H1 (cell line): ENCODE data around the gene OR10T2. TPM values are rescaled to one million over a fixed set of nuclear protein-coding genes. Genes with fewer than 3 reads are reported as not detected.

Source experiments
- CTCF ChIA-PET: fragments of 300-600 bp; sonication (Branson Sonifier 250); formaldehyde crosslinking; loops from one replicate; lab custom pipeline; 2021; ENCODE audit not compliant: partially characterized antibody; lab: Charles Lee
- POLR2A ChIA-PET: fragments of 300-600 bp; sonication (Branson Sonifier 250); formaldehyde crosslinking; loops from one replicate; lab custom pipeline; 2021; ENCODE audit warnings: inconsistent platforms; ENCODE audit not compliant: partially characterized antibody; lab: Charles Lee
- DNase-seq, 2 experiments: peaks; one replicate each; pipeline versions ENCODE4 v3.0.0 to v3.0.0-alpha.2; 2010 to 2022; ENCODE audit warnings: low spot score in 2 of 2, low read depth in 1 of 2, mixed read lengths in 1 of 2
- FAIRE-seq: peaks from 2 replicates; lab custom pipeline; 2011; peaks lifted over from hg19 to GRCh38; lab: Jason Lieb, UNC
- H2AFZ ChIP-seq: 2 replicates; pipeline ENCODE4 v1.8.1; 2012; ENCODE audit warnings: low read length, inconsistent platforms
- H2AK5ac ChIP-seq: 2 replicates; pipeline ENCODE4 v1.6.1; 2013; ENCODE audit warnings: low read depth, low read length
- H2BK120ac ChIP-seq: replicated peaks from 2 replicates; pipeline ENCODE3; 2013; ENCODE audit warnings: low read depth, low read length, inconsistent platforms
- H2BK12ac ChIP-seq: 2 replicates; pipeline ENCODE4 v1.6.1; 2013; ENCODE audit warnings: low read depth, low read length
- H2BK15ac ChIP-seq: 2 replicates; pipeline ENCODE4 v1.6.1; 2013; ENCODE audit warnings: low read length
- H2BK20ac ChIP-seq: 2 replicates; pipeline ENCODE4 v1.6.1; 2013; ENCODE audit warnings: low read length
- H2BK5ac ChIP-seq: 2 replicates; pipeline ENCODE4 v1.6.1; 2013; ENCODE audit warnings: low read depth, low read length
- H3K14ac ChIP-seq: 2 replicates; pipeline ENCODE4 v1.6.1; 2013; ENCODE audit warnings: inconsistent platforms; ENCODE audit not compliant: insufficient read length
- H3K18ac ChIP-seq: 2 replicates; pipeline ENCODE4 v1.6.1; 2013; ENCODE audit warnings: low read length; ENCODE audit errors: extremely low read depth
- H3K23ac ChIP-seq: 2 replicates; pipeline ENCODE4 v1.6.1; 2013; ENCODE audit warnings: inconsistent platforms; ENCODE audit not compliant: insufficient read length
- H3K23me2 ChIP-seq: 2 replicates; pipeline ENCODE4 v1.6.1; 2013; ENCODE audit warnings: low read depth, low read length
- H3K27ac ChIP-seq: 2 replicates; pipeline ENCODE4 v1.6.1; 2011; ENCODE audit warnings: low read depth, low read length, inconsistent platforms
- H3K27me3 ChIP-seq, 4 experiments: replicated peaks in 1 of 4; 1 replicate in 1 of 4; 2 replicates in 3 of 4; pipeline versions ENCODE4 v1.6.1 to v1.8.1; 2011 to 2013; ENCODE audit warnings: low read length in 3 of 4, mild to moderate bottlenecking in 3 of 4, inconsistent platforms in 2 of 4, mixed read lengths in 2 of 4, moderate library complexity in 1 of 4; ENCODE audit not compliant: control insufficient read depth in 3 of 4, insufficient read depth in 3 of 4; ENCODE audit errors: extremely low read depth in 1 of 4
- H3K36me3 ChIP-seq, 4 experiments: 2 replicates each; pipeline versions ENCODE4 v1.6.1 to v1.8.1; 2011 to 2013; ENCODE audit warnings: mild to moderate bottlenecking in 4 of 4, low read length in 3 of 4, moderate library complexity in 2 of 4, control low read depth in 1 of 4, inconsistent platforms in 1 of 4; ENCODE audit not compliant: insufficient read depth in 4 of 4, control insufficient read depth in 2 of 4
- H3K4ac ChIP-seq: replicated peaks from 2 replicates; pipeline ENCODE3; 2013; ENCODE audit warnings: low read length, low read depth, mixed read lengths, inconsistent platforms; ENCODE audit not compliant: insufficient read length
- H3K4me1 ChIP-seq, 4 experiments: replicated peaks in 1 of 4; 1 replicate in 1 of 4; 2 replicates in 3 of 4; pipeline versions ENCODE4 v1.6.1 to v1.8.1; 2011 to 2013; ENCODE audit warnings: low read length in 3 of 4, inconsistent platforms in 2 of 4, mixed read lengths in 1 of 4; ENCODE audit not compliant: insufficient read depth in 4 of 4, control insufficient read depth in 3 of 4
- H3K4me2 ChIP-seq, 2 experiments: 2 replicates each; pipeline versions ENCODE4 v1.6.1 to v1.8.1; 2011 to 2013; ENCODE audit warnings: low read depth in 2 of 2, low read length in 2 of 2, control low read depth in 1 of 2, inconsistent platforms in 1 of 2, mild to moderate bottlenecking in 1 of 2; ENCODE audit not compliant: insufficient read depth in 1 of 2
- H3K4me3 ChIP-seq, 4 experiments: fragments of 200-600, 300-600 bp in 1 of 4; sonication (generic), shearing (Covaris generic), sonication (Bioruptor Twin) in 1 of 4; 2 replicates each; pipeline versions ENCODE4 v1.5.1 to v1.8.1; 2011 to 2016; ENCODE audit warnings: low read length in 4 of 4, low read depth in 3 of 4, control low read depth in 2 of 4, inconsistent platforms in 2 of 4, mild to moderate bottlenecking in 2 of 4, mixed read lengths in 1 of 4, moderate library complexity in 1 of 4; ENCODE audit not compliant: insufficient read depth in 2 of 4; ENCODE audit errors: extremely low read depth in 1 of 4
- H3K56ac ChIP-seq: replicated peaks from 2 replicates; pipeline ENCODE3; 2013; ENCODE audit warnings: low read depth, mild to moderate bottlenecking, mixed read lengths, low read length, inconsistent platforms; ENCODE audit not compliant: insufficient read length
- H3K79me1 ChIP-seq: 2 replicates; pipeline ENCODE4 v1.6.1; 2013; ENCODE audit warnings: low read depth, low read length, control low read depth
- H3K79me2 ChIP-seq, 2 experiments: 2 replicates each; pipeline versions ENCODE4 v1.6.1 to v1.8.1; 2012 to 2013; ENCODE audit warnings: low read length in 2 of 2, mild to moderate bottlenecking in 2 of 2, inconsistent platforms in 1 of 2; ENCODE audit not compliant: insufficient read depth in 2 of 2, control insufficient read depth in 1 of 2
- H3K9ac ChIP-seq, 4 experiments: replicated peaks in 1 of 4; 1 replicate in 1 of 4; 2 replicates in 3 of 4; pipeline versions ENCODE4 v1.6.1 to v1.8.1; 2011 to 2013; ENCODE audit warnings: low read depth in 3 of 4, low read length in 3 of 4, control low read depth in 2 of 4, mild to moderate bottlenecking in 2 of 4, moderate library complexity in 2 of 4, inconsistent platforms in 1 of 4; ENCODE audit errors: extremely low read depth in 1 of 4
- H3K9me3 ChIP-seq, 2 experiments: 2 replicates each; pipeline versions ENCODE4 v1.6.1 to v1.8.1; 2012 to 2013; ENCODE audit warnings: mild to moderate bottlenecking in 2 of 2, moderate library complexity in 2 of 2, control low read depth in 1 of 2, inconsistent platforms in 1 of 2, low read depth in 1 of 2, low read length in 1 of 2, mixed read lengths in 1 of 2; ENCODE audit not compliant: insufficient read depth in 2 of 2
- H4K20me1 ChIP-seq, 2 experiments: replicated peaks in 1 of 2; 2 replicates each; pipeline versions ENCODE3 to v1.8.1; 2011 to 2013; ENCODE audit warnings: inconsistent platforms in 2 of 2, low read length in 2 of 2, mild to moderate bottlenecking in 1 of 2; ENCODE audit not compliant: insufficient read depth in 2 of 2, control insufficient read depth in 1 of 2
- H4K5ac ChIP-seq: 2 replicates; pipeline ENCODE4 v1.6.1; 2013; ENCODE audit warnings: low read length, low read depth, mixed read lengths, inconsistent platforms; ENCODE audit not compliant: insufficient read length
- H4K8ac ChIP-seq: 2 replicates; pipeline ENCODE4 v1.8.0; 2013; ENCODE audit warnings: mild to moderate bottlenecking, moderate library complexity, low read length, inconsistent platforms; ENCODE audit not compliant: insufficient read depth; ENCODE audit errors: extremely low read depth
- H4K91ac ChIP-seq: replicated peaks from 2 replicates; pipeline ENCODE3; 2013; ENCODE audit warnings: low read length, mixed read lengths, inconsistent platforms; ENCODE audit not compliant: insufficient read length
- BACH1 ChIP-seq: IDR thresholded peaks from 2 replicates; pipeline ENCODE4 v1.6.1; 2012; ENCODE audit warnings: low read length, improper control_type of control experiment
- E2F6 ChIP-seq: IDR thresholded peaks from 2 replicates; pipeline ENCODE4 v1.6.1; 2012; ENCODE audit warnings: inconsistent platforms
- EGR1 ChIP-seq: IDR thresholded peaks from 2 replicates; pipeline ENCODE4 v1.6.1; 2011; ENCODE audit warnings: low read depth, low read length, borderline replicate concordance
- HDAC2 ChIP-seq, 2 experiments: fragments of 300-600 bp in 1 of 2; sonication (generic) in 1 of 2; IDR thresholded peaks; 2 replicates each; pipeline ENCODE4 v1.6.1; 2011 to 2012; ENCODE audit warnings: low read depth in 2 of 2, low read length in 2 of 2, mild to moderate bottlenecking in 2 of 2, moderate library complexity in 2 of 2, borderline replicate concordance in 1 of 2, inconsistent platforms in 1 of 2
- KDM5A ChIP-seq: fragments of 200-600 bp; IDR thresholded peaks from 2 replicates; pipeline ENCODE4 v1.7.1; 2012; ENCODE audit warnings: mild to moderate bottlenecking, low read length, inconsistent platforms, mixed read lengths
- MAX ChIP-seq: IDR thresholded peaks from 2 replicates; pipeline ENCODE4 v1.6.1; 2012; ENCODE audit warnings: inconsistent platforms
- NANOG ChIP-seq: IDR thresholded peaks from 2 replicates; pipeline ENCODE4 v1.6.1; 2011; ENCODE audit warnings: low read length, low read depth, mild to moderate bottlenecking, inconsistent platforms; ENCODE audit not compliant: insufficient read depth, poor library complexity, severe bottlenecking
- POU5F1 ChIP-seq: IDR thresholded peaks from 2 replicates; pipeline ENCODE4 v1.6.1; 2011; ENCODE audit warnings: low read depth, mild to moderate bottlenecking, low read length, moderate library complexity
- RFX5 ChIP-seq: IDR thresholded peaks from 2 replicates; pipeline ENCODE4 v1.6.1; 2011; ENCODE audit warnings: low read depth, low read length, improper control_type of control experiment, borderline replicate concordance
- SIN3A ChIP-seq, 2 experiments: IDR thresholded peaks in 1 of 2; conservative IDR thresholded peaks in 1 of 2; 2 replicates each; pipeline ENCODE4 v1.6.1; 2011 to 2012; ENCODE audit warnings: low read length in 2 of 2, improper control_type of control experiment in 1 of 2, low read depth in 1 of 2, mild to moderate bottlenecking in 1 of 2
- SIRT6 ChIP-seq: IDR thresholded peaks from one replicate; pipeline ENCODE4 v1.7.1; 2012; ENCODE audit warnings: low read length, inconsistent platforms
- TCF12 ChIP-seq: IDR thresholded peaks from 2 replicates; pipeline ENCODE4 v1.6.1; 2011; ENCODE audit warnings: low read depth, mild to moderate bottlenecking, low read length
- YY1 ChIP-seq: IDR thresholded peaks from 2 replicates; pipeline ENCODE4 v1.6.1; 2011; ENCODE audit warnings: low read depth, mild to moderate bottlenecking, low read length
- WGBS, 2 experiments: shearing (Covaris generic) in 1 of 2; methylation state at CpG; one replicate each; pipeline versions ENCODE4 v1.1.6 to v1.1.7; 2013 to 2015; ENCODE audit warnings: low lambda C conversion rate in 2 of 2, mixed read lengths in 2 of 2, inconsistent platforms in 1 of 2, low coverage in 1 of 2, missing lambda C conversion rate in 1 of 2; ENCODE audit not compliant: insufficient replicate concordance in 2 of 2, insufficient coverage in 1 of 2, insufficient read length in 1 of 2; ENCODE audit errors: extremely low coverage in 1 of 2, missing lambda C conversion rate in 1 of 2; 5-methylcytosine and 5-hydroxymethylcytosine counted together
- polyA plus RNA-seq, 7 experiments: library from polyadenylated mRNA; depleted of rRNA in 3 of 7; stranded (reverse) in 5 of 7; unstranded in 2 of 7; fragments of >200 nt in 5 of 7; fragments of 200-250 nt in 2 of 7; gene quantifications; 1 replicate in 5 of 7; 2 replicates in 1 of 7; 4 replicates in 1 of 7; pipeline versions ENCODE4 v1.2.1 to v1.2.3, GENCODE V29; 2011 to 2013; ENCODE audit warnings: missing spikeins in 2 of 7, mixed read lengths in 2 of 7
- total RNA-seq: library from RNA; stranded (reverse); fragmentation: NEBNext Ultra II Directional; extraction: Animal tissue kit (Norgen Biotek cat#: 25700); gene quantifications from 2 replicates; pipeline ENCODE4 v1.2.1, GENCODE V29; 2021

The OR10T2 gene
- total and polyA plus RNA-seq, 2 of the 8 experiments (the other 6 are each of a cell fraction or from before 2014, with no cell fraction given) = not detected

- H3K27me3 ChIP-seq = no peaks in the 10 kb centered on the region
- H2BK5ac ChIP-seq = no peak overlapping the region
- H3K4me3 ChIP-seq = no peak overlapping the region
- no peaks in the 10 kb centered on the region for H4K20me1 ChIP-seq
- no peak overlapping the region for H2AK5ac ChIP-seq
- H3K23ac ChIP-seq = no peak overlapping the region
- no peak overlapping the region for H2BK15ac ChIP-seq
- no peak overlapping the region for H3K14ac ChIP-seq
- no peaks in the 10 kb centered on the region for H3K4me1 ChIP-seq
- H3K27ac ChIP-seq = no peak overlapping the region
- no peaks in the 10 kb centered on the region; a peak in 1 of 4 replicates for H3K9me3 ChIP-seq
- no peak overlapping the region for H2BK20ac ChIP-seq
- no peak overlapping the region for H4K91ac ChIP-seq
- no peak overlapping the region for H2BK12ac ChIP-seq
- WGBS, 2 experiments = 78% methylated on average over 2 of the region's 2 CpGs; no CpG with 5 or more reads in 1 of the 2 experiments
- H3K4me2 ChIP-seq = no peak overlapping the region
- no peak overlapping the region for H2BK120ac ChIP-seq
- DNase-seq = no peak
- no peak overlapping the region for H3K9ac ChIP-seq
- H3K23me2 ChIP-seq = no peaks in the 10 kb centered on the region
- no peaks in the 10 kb centered on the region for H3K79me1 ChIP-seq
- H4K8ac ChIP-seq = no peak overlapping the region
- H3K36me3 ChIP-seq = no peaks in the 10 kb centered on the region
- POLR2A ChIA-PET = no interaction called here
- H3K79me2 ChIP-seq = no peaks in the 10 kb centered on the region
- no peak overlapping the region for H4K5ac ChIP-seq
- CTCF ChIA-PET = interaction anchor here (0.6 to 1.1 kb wide), 3 partner anchors 152 to 643 kb away, joined by 3 to 4 read pairs (median 3); no protein-coding TSS in a partner anchor
- no peak overlapping the region for H3K4ac ChIP-seq
- FAIRE-seq = no peak
- H2AFZ ChIP-seq = no peak overlapping the region
- no peak overlapping the region for H3K18ac ChIP-seq
- no peak overlapping the region for H3K56ac ChIP-seq
- TF ChIP-seq POU5F1 (no peak), BACH1 (no peak), SIRT6 (no peak), EGR1 (no peak), YY1 (no peak), NANOG (no peak), SIN3A (conservative IDR thresholded peaks at IDR 0.05 in 1 of 2, IDR thresholded peaks at IDR 0.05 in 1 of 2; ENCODE audit: low read depth in 1 of 2, low read length in 2 of 2) (no peak), MAX (no peak), TCF12 (no peak), RFX5 (no peak), KDM5A (no peak), HDAC2 (IDR thresholded peaks at IDR 0.05; ENCODE audit: borderline replicate concordance in 1 of 2, low read depth in 2 of 2, low read length in 2 of 2) (no peak), E2F6 (no peak)
These were observed 45.0 kb downstream of the OR10T2 start for GRCh38 chr1:158354255-158354654.
